ENCODE measurements around the gene UBA6.

UBA6 gene

DNA sequence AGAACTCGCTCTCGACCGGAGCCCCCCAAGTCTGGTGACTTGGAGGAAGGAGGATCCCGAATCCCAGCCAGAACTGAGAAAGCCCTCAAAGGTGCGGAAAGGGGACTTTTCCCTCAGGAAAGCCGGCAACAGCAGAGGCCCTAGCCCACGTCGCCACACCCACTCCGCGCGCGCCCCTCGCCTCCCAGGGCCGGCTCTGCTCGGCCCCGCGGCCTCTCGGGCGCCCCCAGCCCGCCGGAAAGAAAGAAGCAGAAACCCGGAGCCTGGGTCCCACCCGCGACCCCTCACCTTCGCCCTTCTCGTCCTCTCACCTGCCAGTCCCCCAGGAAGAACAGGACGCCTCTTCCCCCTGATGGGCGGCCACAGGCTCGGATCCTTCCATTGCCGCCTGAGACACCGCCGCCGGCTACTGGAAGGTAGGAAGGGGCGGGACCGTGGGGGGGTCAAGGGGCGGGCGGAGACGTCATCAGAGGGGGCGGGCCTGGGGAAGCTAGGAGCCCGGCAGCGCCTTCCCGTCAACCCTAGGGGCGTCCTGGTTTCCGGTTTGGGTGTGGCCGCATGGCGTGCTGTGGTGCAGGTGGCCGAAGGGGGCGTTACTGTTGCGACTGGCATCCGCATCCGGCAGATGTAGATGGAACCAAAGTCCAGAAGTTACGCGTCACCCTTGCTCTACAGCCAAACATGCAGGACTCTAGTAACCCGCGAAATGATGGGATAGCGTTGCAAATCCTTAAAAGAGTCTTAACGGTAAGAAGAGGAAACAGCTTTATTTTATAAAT, at the start of gene UBA6:
Gene UBA6, minus strand, starts transcription at position 418 of the 779 bp plus-strand sequence. Its CDS starts 36 bp downstream, at position 382.
- TF ChIP-seq YY1 (IDR thresholded peaks at IDR 0.05; ENCODE audit: insufficient read depth, insufficient read length) (no peak), ZNF274 (IDR thresholded peaks at IDR 0.05; ENCODE audit: low read depth, low read length) (no peak), SUZ12 (IDR thresholded peaks at IDR 0.05; ENCODE audit: extremely low read depth, insufficient read depth, insufficient read length) (no peak)
- Histone ChIP-seq H3K4me1 (ENCODE audit: insufficient read depth, insufficient read length) (no peaks in the 10 kb centered on the region), H3K4me3 (ENCODE audit: insufficient read length, low read depth) (peak within 1 kb of the TSS; percentile 55), H3K9ac (ENCODE audit: insufficient read length, low read depth) (peak within 1 kb of the TSS; percentile 73), H3K27me3 (ENCODE audit: insufficient read depth, insufficient read length) (no peaks in the 10 kb centered on the region), H3K36me3 (ENCODE audit: insufficient read depth, insufficient read length, low read length) (peaks cover 8% of the 10 kb centered on the region), H3K9me3 (ENCODE audit: insufficient read depth, low read length) (no peaks in the 10 kb centered on the region)
- peak; percentile 82 for DNase-seq (ENCODE audit: low read depth, low spot score)

DNA sequence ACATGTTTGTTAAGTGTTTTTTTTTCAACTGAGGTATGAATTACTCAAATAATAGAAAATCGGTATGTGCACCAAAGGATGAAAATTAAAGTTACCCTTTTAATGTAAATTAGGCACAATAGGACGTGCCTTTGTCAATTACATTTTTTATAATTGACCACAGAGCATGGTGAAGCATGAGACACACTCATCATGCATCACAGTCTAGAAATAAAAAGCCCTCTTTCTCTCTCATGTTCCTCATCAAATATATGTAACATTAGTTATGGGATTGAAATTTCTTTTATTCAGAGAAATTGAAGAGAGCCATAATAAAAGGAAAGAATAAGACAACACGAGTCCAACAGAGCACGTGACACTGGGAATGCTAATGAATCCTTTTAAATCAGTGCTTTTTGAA, 49.7 kb upstream of the UBA6 start:
- TF ChIP-seq YY1 (IDR thresholded peaks at IDR 0.05; ENCODE audit: insufficient read depth, insufficient read length) (no peak), SUZ12 (IDR thresholded peaks at IDR 0.05; ENCODE audit: extremely low read depth, insufficient read depth, insufficient read length) (no peak), ZNF274 (IDR thresholded peaks at IDR 0.05; ENCODE audit: low read depth, low read length) (no peak)
- no peak for DNase-seq (ENCODE audit: low read depth, low spot score)
- Histone ChIP-seq H3K9me3 (ENCODE audit: insufficient read depth, low read length) (no peaks in the 10 kb centered on the region), H3K36me3 (ENCODE audit: insufficient read depth, insufficient read length, low read length) (no peaks in the 10 kb centered on the region), H3K4me1 (ENCODE audit: insufficient read depth, insufficient read length) (no peaks in the 10 kb centered on the region), H3K27me3 (ENCODE audit: insufficient read depth, insufficient read length) (no peaks in the 10 kb centered on the region), H3K4me3 (ENCODE audit: insufficient read length, low read depth) (no peak overlapping the region), H3K9ac (ENCODE audit: insufficient read length, low read depth) (no peak overlapping the region)

DNA sequence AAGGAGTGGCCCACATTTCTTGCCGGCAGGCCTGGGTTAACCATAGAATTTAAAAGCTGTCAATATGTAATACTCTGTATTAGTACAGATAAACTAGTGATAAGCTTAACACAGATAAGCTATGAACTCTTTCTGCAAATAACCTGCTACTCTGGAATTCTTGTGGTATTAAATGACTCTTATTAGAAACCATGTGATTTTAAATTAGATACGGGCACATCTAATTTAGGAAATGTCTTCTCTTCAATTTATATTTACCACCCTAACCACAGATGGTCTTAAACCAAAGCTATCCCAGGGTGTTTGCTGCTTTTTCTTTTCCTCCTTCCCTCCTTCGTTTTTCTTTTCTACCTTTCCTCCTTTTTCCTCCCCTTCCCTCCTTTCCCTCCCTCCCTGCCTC, 48.3 kb upstream of the UBA6 start:
- no peak for DNase-seq (ENCODE audit: low read depth, low spot score)
- Histone ChIP-seq H3K9me3 (ENCODE audit: insufficient read depth, low read length) (no peaks in the 10 kb centered on the region), H3K4me3 (ENCODE audit: insufficient read length, low read depth) (no peak overlapping the region), H3K4me1 (ENCODE audit: insufficient read depth, insufficient read length) (no peaks in the 10 kb centered on the region), H3K27me3 (ENCODE audit: insufficient read depth, insufficient read length) (no peaks in the 10 kb centered on the region), H3K36me3 (ENCODE audit: insufficient read depth, insufficient read length, low read length) (no peaks in the 10 kb centered on the region), H3K9ac (ENCODE audit: insufficient read length, low read depth) (no peak overlapping the region)
- TF ChIP-seq SUZ12 (IDR thresholded peaks at IDR 0.05; ENCODE audit: extremely low read depth, insufficient read depth, insufficient read length): no peak
- TF ChIP-seq ZNF274 (IDR thresholded peaks at IDR 0.05; ENCODE audit: low read depth, low read length): no peak
- no peak for TF ChIP-seq YY1 (IDR thresholded peaks at IDR 0.05; ENCODE audit: insufficient read depth, insufficient read length)

DNA sequence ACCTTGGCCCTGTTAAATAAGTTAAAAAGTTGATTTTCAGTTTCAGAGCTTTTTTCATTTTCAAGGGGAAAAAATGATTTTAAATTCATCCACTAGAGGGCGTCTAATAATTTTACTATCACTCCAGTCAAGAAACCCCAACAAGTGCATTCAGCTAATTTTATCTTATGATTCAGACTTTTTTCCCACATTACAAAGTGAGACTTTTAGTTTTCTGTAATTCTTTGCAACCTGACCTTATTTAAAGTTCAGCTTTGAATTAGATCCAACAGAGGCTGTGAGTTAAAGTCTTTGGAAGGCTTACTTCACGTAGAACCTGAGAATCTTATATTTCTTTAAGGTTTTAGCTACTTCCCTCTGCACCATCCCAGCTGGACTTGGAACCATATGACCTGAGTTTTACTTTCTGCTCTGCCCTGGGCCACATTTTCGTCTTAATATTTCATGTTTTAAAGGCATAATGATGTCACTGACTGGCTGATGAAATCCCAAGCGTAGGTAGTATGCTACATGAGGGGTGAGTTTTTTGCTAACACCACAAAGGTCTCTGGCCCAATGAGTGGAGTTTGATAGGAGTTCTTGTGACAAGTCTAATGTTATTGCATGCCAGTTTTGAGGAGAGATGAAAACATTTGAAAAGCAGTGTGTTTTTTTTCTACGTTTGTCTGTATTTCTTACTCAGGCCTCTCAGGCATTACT, 46.0 kb upstream of the UBA6 start:
- H3K27me3 ChIP-seq (ENCODE audit: insufficient read depth, insufficient read length): no peaks in the 10 kb centered on the region
- DNase-seq (ENCODE audit: low read depth, low spot score): no peak
- H3K9ac ChIP-seq (ENCODE audit: insufficient read length, low read depth): no peak overlapping the region
- H3K4me1 ChIP-seq (ENCODE audit: insufficient read depth, insufficient read length): no peaks in the 10 kb centered on the region
- TF ChIP-seq YY1 (IDR thresholded peaks at IDR 0.05; ENCODE audit: insufficient read depth, insufficient read length) (no peak), ZNF274 (IDR thresholded peaks at IDR 0.05; ENCODE audit: low read depth, low read length) (no peak), SUZ12 (IDR thresholded peaks at IDR 0.05; ENCODE audit: extremely low read depth, insufficient read depth, insufficient read length) (no peak)
- H3K36me3 ChIP-seq (ENCODE audit: insufficient read depth, insufficient read length, low read length): no peaks in the 10 kb centered on the region
- H3K9me3 ChIP-seq (ENCODE audit: insufficient read depth, low read length): no peaks in the 10 kb centered on the region
- H3K4me3 ChIP-seq (ENCODE audit: insufficient read length, low read depth): no peak overlapping the region

DNA sequence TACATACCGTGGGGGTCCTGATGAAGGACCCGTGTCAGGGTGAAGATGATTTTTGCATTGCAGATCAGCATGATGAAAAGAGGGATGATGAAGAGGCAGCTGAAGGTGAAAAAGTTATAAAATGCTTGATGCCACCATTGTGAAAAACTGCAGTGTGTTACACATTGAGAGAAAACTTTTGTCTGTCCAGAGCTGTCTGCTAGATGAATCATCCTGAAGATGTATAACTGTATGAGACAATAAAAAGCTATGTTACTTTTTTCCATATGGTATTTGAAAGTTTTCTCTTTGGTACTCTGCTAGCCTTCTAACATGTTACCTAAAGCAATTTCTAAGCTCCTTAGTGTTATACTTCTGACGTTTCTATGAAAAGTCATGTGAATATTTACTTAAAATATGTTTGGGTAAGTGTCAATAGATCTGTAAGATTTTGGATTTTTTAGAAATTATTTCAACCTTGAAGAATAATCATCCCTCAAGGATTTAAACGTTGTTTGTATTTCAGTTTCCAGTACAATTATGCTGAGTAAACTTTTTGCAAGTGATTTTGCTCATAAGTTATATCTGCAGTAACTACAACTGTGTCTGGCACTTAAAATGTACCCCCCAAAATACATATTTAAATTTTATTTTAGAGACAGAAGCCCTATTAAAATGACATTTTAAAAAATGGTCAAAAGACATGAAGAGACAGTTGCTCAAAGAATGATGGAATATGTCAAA, 43.8 kb upstream of the UBA6 start:
- no peak for TF ChIP-seq SUZ12 (IDR thresholded peaks at IDR 0.05; ENCODE audit: extremely low read depth, insufficient read depth, insufficient read length)
- no peak for TF ChIP-seq ZNF274 (IDR thresholded peaks at IDR 0.05; ENCODE audit: low read depth, low read length)
- TF ChIP-seq YY1 (IDR thresholded peaks at IDR 0.05; ENCODE audit: insufficient read depth, insufficient read length): no peak
- H3K27me3 ChIP-seq (ENCODE audit: insufficient read depth, insufficient read length): no peaks in the 10 kb centered on the region
- no peaks in the 10 kb centered on the region for H3K4me1 ChIP-seq (ENCODE audit: insufficient read depth, insufficient read length)
- H3K9ac ChIP-seq (ENCODE audit: insufficient read length, low read depth): no peak overlapping the region
- H3K4me3 ChIP-seq (ENCODE audit: insufficient read length, low read depth): no peak overlapping the region
- H3K9me3 ChIP-seq (ENCODE audit: insufficient read depth, low read length): no peaks in the 10 kb centered on the region
- no peaks in the 10 kb centered on the region for H3K36me3 ChIP-seq (ENCODE audit: insufficient read depth, insufficient read length, low read length)
- no peak for DNase-seq (ENCODE audit: low read depth, low spot score)

DNA sequence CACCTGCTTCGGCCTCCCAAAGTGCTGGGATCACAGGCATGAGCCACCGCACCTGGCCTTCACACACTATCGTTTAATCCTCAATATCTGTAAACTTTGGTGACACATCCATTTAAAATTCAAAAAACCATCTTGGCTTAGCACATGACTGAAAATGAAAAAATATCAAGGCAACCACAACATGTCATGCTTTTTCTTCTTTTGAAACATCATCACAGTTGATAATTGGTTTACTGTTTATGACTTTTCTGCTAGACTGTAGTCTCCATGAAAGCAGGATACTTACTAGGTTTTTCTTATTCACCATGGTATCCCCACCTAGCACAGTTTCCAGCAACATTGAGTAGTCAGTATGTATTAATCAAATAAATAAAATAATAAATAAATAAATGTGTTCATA, 42.2 kb upstream of the UBA6 start:
- no peaks in the 10 kb centered on the region for H3K9me3 ChIP-seq (ENCODE audit: insufficient read depth, low read length)
- H3K4me1 ChIP-seq (ENCODE audit: insufficient read depth, insufficient read length): no peaks in the 10 kb centered on the region
- H3K36me3 ChIP-seq (ENCODE audit: insufficient read depth, insufficient read length, low read length): no peaks in the 10 kb centered on the region
- no peak for DNase-seq (ENCODE audit: low read depth, low spot score)
- H3K27me3 ChIP-seq (ENCODE audit: insufficient read depth, insufficient read length): no peaks in the 10 kb centered on the region
- no peak overlapping the region for H3K4me3 ChIP-seq (ENCODE audit: insufficient read length, low read depth)
- H3K9ac ChIP-seq (ENCODE audit: insufficient read length, low read depth): no peak overlapping the region
- TF ChIP-seq ZNF274 (IDR thresholded peaks at IDR 0.05; ENCODE audit: low read depth, low read length) (no peak), YY1 (IDR thresholded peaks at IDR 0.05; ENCODE audit: insufficient read depth, insufficient read length) (no peak), SUZ12 (IDR thresholded peaks at IDR 0.05; ENCODE audit: extremely low read depth, insufficient read depth, insufficient read length) (no peak)

DNA sequence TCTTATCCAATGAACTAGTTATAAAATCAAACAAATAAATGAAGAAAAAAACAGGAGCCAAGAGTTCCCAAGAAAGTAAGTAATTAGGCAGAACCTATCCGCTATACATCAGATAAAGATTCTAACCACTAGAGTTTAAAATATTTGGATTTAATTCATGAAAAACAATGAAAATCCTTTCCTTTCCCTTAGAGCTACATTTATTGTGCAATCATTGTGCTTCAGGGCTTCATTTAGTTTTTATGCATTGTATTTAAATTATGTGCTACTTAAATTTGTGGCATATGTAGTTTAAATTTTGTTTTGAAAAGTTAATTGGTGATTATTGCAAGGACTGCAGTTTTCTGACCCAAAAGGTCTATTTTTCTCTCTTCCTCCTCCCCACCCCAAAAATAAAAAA, 35.3 kb upstream of the UBA6 start:
- no peak overlapping the region for H3K4me3 ChIP-seq (ENCODE audit: insufficient read length, low read depth)
- H3K4me1 ChIP-seq (ENCODE audit: insufficient read depth, insufficient read length): no peaks in the 10 kb centered on the region
- TF ChIP-seq ZNF274 (IDR thresholded peaks at IDR 0.05; ENCODE audit: low read depth, low read length) (no peak), YY1 (IDR thresholded peaks at IDR 0.05; ENCODE audit: insufficient read depth, insufficient read length) (no peak), SUZ12 (IDR thresholded peaks at IDR 0.05; ENCODE audit: extremely low read depth, insufficient read depth, insufficient read length) (no peak)
- H3K36me3 ChIP-seq (ENCODE audit: insufficient read depth, insufficient read length, low read length): no peaks in the 10 kb centered on the region
- no peaks in the 10 kb centered on the region for H3K27me3 ChIP-seq (ENCODE audit: insufficient read depth, insufficient read length)
- no peak for DNase-seq (ENCODE audit: low read depth, low spot score)
- no peaks in the 10 kb centered on the region for H3K9me3 ChIP-seq (ENCODE audit: insufficient read depth, low read length)
- H3K9ac ChIP-seq (ENCODE audit: insufficient read length, low read depth): no peak overlapping the region

Data from NT2/D1 (cell line).